ENCODE measurements around the gene WDR18. TPM values are rescaled to one million over a fixed set of nuclear protein-coding genes. Genes with fewer than 3 reads are reported as not detected.

The WDR18 gene
- total RNA-seq, 1 donor from 2014 or later = 60.0 TPM

GRCh38 chr19:1009981-1010538, 25.9 kb downstream of the WDR18 start:
- Histone ChIP-seq H3K9me3 (ENCODE audit: insufficient read depth, low read depth, low read length) (no peaks in the 10 kb centered on the region), H3K9ac (ENCODE audit: low read length) (no peak overlapping the region), H3K36me3 (ENCODE audit: insufficient read depth, low read length) (no peaks in the 10 kb centered on the region), H3K79me2 (ENCODE audit: insufficient read depth, low read length) (peaks cover 23% of the 10 kb centered on the region), H3K27ac (ENCODE audit: low read depth, low read length) (no peak overlapping the region), H2AFZ (ENCODE audit: low read depth, low read length) (no peak overlapping the region), H3K4me2 (ENCODE audit: low read length) (no peak overlapping the region), H4K20me1 (ENCODE audit: insufficient read depth, low read length) (peaks cover 37% of the 10 kb centered on the region), H3K27me3 (ENCODE audit: insufficient read depth, low read length) (no peaks in the 10 kb centered on the region), H3K4me3 (ENCODE audit: insufficient read depth, low read depth, low read length) (no peak overlapping the region), H3K4me1 (ENCODE audit: insufficient read depth, low read length) (no peaks in the 10 kb centered on the region)
- H3K4me3 Mint-ChIP-seq (ENCODE audit: unreplicated experiment) = no peak overlapping the region
- H3K4me1 Mint-ChIP-seq (ENCODE audit: low read depth, unreplicated experiment) = no peaks in the 10 kb centered on the region
- no peaks in the 10 kb centered on the region for H3K27me3 Mint-ChIP-seq (ENCODE audit: low read depth, unreplicated experiment)
- DNase-seq (ENCODE audit: low read depth) = no peak
- H3K9me3 Mint-ChIP-seq (ENCODE audit: unreplicated experiment) = no peaks in the 10 kb centered on the region
- FAIRE-seq = no peak
- no peak for TF ChIP-seq CTCF (IDR thresholded peaks at IDR 0.05; ENCODE audit: insufficient read depth, low read depth, low read length)
- no peak overlapping the region for H3K27ac Mint-ChIP-seq (ENCODE audit: unreplicated experiment)
- no peaks in the 10 kb centered on the region for H3K36me3 Mint-ChIP-seq (ENCODE audit: low read depth, unreplicated experiment)

GRCh38 chr19:1010586-1011510, 26.7 kb downstream of the WDR18 start:
- Histone ChIP-seq H3K4me2 (ENCODE audit: low read length) (no peak overlapping the region), H2AFZ (ENCODE audit: low read depth, low read length) (no peak overlapping the region), H3K9me3 (ENCODE audit: insufficient read depth, low read depth, low read length) (no peaks in the 10 kb centered on the region), H3K4me3 (ENCODE audit: insufficient read depth, low read depth, low read length) (no peak overlapping the region), H4K20me1 (ENCODE audit: insufficient read depth, low read length) (peaks cover 44% of the 10 kb centered on the region), H3K79me2 (ENCODE audit: insufficient read depth, low read length) (peaks cover 31% of the 10 kb centered on the region), H3K4me1 (ENCODE audit: insufficient read depth, low read length) (peaks cover 4% of the 10 kb centered on the region), H3K27ac (ENCODE audit: low read depth, low read length) (no peak overlapping the region), H3K9ac (ENCODE audit: low read length) (no peak overlapping the region), H3K27me3 (ENCODE audit: insufficient read depth, low read length) (no peaks in the 10 kb centered on the region), H3K36me3 (ENCODE audit: insufficient read depth, low read length) (no peaks in the 10 kb centered on the region)
- H3K4me1 Mint-ChIP-seq (ENCODE audit: low read depth, unreplicated experiment) = peaks cover 5% of the 10 kb centered on the region
- H3K9me3 Mint-ChIP-seq (ENCODE audit: unreplicated experiment) = no peaks in the 10 kb centered on the region
- DNase-seq (ENCODE audit: low read depth) (no peak), FAIRE-seq (no peak)
- no peak overlapping the region for H3K27ac Mint-ChIP-seq (ENCODE audit: unreplicated experiment)
- TF ChIP-seq CTCF (IDR thresholded peaks at IDR 0.05; ENCODE audit: insufficient read depth, low read depth, low read length) = no peak
- no peak for TF ChIP-seq EZH2 (IDR thresholded peaks at IDR 0.05; ENCODE audit: insufficient read depth, low read length)
- H3K4me3 Mint-ChIP-seq (ENCODE audit: unreplicated experiment) = no peak overlapping the region
- H3K36me3 Mint-ChIP-seq (ENCODE audit: low read depth, unreplicated experiment) = no peaks in the 10 kb centered on the region
- H3K27me3 Mint-ChIP-seq (ENCODE audit: low read depth, unreplicated experiment) = no peaks in the 10 kb centered on the region
